CD4-positive, alpha-beta memory T cell (primary cell): Measurements from ENCODE around the gene COL16A1. TPM values are rescaled to one million over a fixed set of nuclear protein-coding genes. Genes with fewer than 3 reads are reported as not detected.
A peak's percentile ranks its signal among the peaks of the same experiment; 100 is the strongest.

Experiments used
- CTCF ChIA-PET: fragments of 350-600 bp; sonication (Branson Sonifier 250); formaldehyde crosslinking; loops from one replicate; lab custom pipeline; 2021; ENCODE audit warnings: inconsistent platforms; ENCODE audit not compliant: partially characterized antibody; lab: Charles Lee
- POLR2A ChIA-PET: fragments of 350-600 bp; sonication (Branson Sonifier 250); formaldehyde crosslinking; loops from one replicate; lab custom pipeline; 2021; ENCODE audit not compliant: partially characterized antibody; lab: Charles Lee
- DNase-seq, 5 donors: peaks; one replicate each; pipeline versions ENCODE4 v3.0.0 to v3.0.0-alpha.2; 2020 to 2022; ENCODE audit warnings: mixed read lengths in 1 of 5
- H3K27ac ChIP-seq: one replicate; pipeline ENCODE4 v1.7.0; 2013; ENCODE audit warnings: low read depth, low read length
- H3K27me3 ChIP-seq: 2 replicates; pipeline ENCODE4 v1.7.0; 2013; ENCODE audit warnings: mild to moderate bottlenecking, low read length, moderate library complexity; ENCODE audit not compliant: insufficient read depth
- H3K36me3 ChIP-seq: 2 replicates; pipeline ENCODE4 v1.7.0; 2013; ENCODE audit warnings: mild to moderate bottlenecking, low read length, moderate library complexity; ENCODE audit not compliant: insufficient read depth
- H3K4me1 ChIP-seq: 2 replicates; pipeline ENCODE4 v1.7.0; 2013; ENCODE audit warnings: mild to moderate bottlenecking, low read length, moderate library complexity; ENCODE audit not compliant: insufficient read depth
- H3K4me3 ChIP-seq, 2 donors: one replicate each; pipeline ENCODE4 v1.7.0; 2013; ENCODE audit warnings: low read length in 2 of 2, mild to moderate bottlenecking in 1 of 2
- H3K9me3 ChIP-seq, 2 donors: one replicate each; pipeline ENCODE4 v1.7.0; 2013; ENCODE audit warnings: low read length in 2 of 2, control low read depth in 1 of 2; ENCODE audit not compliant: control insufficient read depth in 1 of 2
- H3K27ac Mint-ChIP-seq, 7 donors: one replicate each; pipeline ENCODE4 v1.8.0; 2020 to 2021; ENCODE audit warnings: mixed read lengths in 7 of 7, mild to moderate bottlenecking in 6 of 7, inconsistent platforms in 3 of 7, moderate library complexity in 3 of 7
- H3K27me3 Mint-ChIP-seq, 2 donors: one replicate each; pipeline ENCODE4 v1.8.0; 2020 to 2021; ENCODE audit warnings: mixed read lengths in 2 of 2
- H3K36me3 Mint-ChIP-seq, 2 donors: one replicate each; pipeline ENCODE4 v1.8.0; 2020 to 2021; ENCODE audit warnings: mixed read lengths in 2 of 2, inconsistent platforms in 1 of 2, mild to moderate bottlenecking in 1 of 2
- H3K4me1 Mint-ChIP-seq, 4 donors: one replicate each; pipeline ENCODE4 v1.8.0; 2020 to 2021; ENCODE audit warnings: mixed read lengths in 4 of 4, mild to moderate bottlenecking in 1 of 4
- H3K4me3 Mint-ChIP-seq, 8 donors: one replicate each; pipeline ENCODE4 v1.8.0; 2020 to 2021; ENCODE audit warnings: mixed read lengths in 8 of 8, mild to moderate bottlenecking in 7 of 8, moderate library complexity in 6 of 8, inconsistent platforms in 3 of 8
- H3K9me3 Mint-ChIP-seq, 8 donors: one replicate each; pipeline ENCODE4 v1.8.0; 2020 to 2021; ENCODE audit warnings: mixed read lengths in 8 of 8, mild to moderate bottlenecking in 5 of 8, inconsistent platforms in 3 of 8, moderate library complexity in 1 of 8
- intact Hi-C: fragments of 100-400 bp; cut with micrococcal nuclease; formaldehyde crosslinking; loops from one replicate; pipeline ENCODE4 v1.15.1; 2023
- polyA plus RNA-seq, 2 donors: library from polyadenylated mRNA; unstranded; fragments of 300-500 nt; fragmentation: Illumina TruSeq; gene quantifications; one replicate each; pipeline ENCODE4 v1.2.3, GENCODE V29; 2021
- total RNA-seq, 2 experiments: library from RNA; stranded (reverse); gene quantifications; one replicate each; pipeline ENCODE4 v1.2.3, GENCODE V29; 2021

Gene COL16A1
- total and polyA plus RNA-seq, 4 experiments from 2014 or later, result not detected

DNA sequence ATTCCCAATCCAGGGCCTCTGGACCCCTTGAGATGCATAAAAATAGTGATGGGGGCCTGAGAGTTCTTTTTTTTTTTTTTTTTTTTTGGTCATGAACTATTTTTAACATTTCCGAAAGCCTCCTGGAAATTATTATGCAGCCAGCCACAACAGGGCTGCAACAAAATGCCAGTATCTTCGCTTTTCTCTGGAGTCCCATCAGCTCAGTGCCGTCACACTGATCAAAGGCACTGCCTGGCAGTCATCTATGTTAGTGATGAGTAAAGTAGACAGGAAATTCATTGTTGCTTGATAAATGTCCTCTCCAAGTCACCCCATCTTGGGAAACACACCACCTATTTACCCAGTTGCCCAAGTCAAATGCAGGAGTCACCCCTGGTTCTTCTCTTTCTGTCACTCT, 43.9 kb downstream of the COL16A1 start:
- Histone ChIP-seq H3K9me3 (no peaks in the 10 kb centered on the region), H3K4me3 (no peak overlapping the region), H3K27ac (no peak overlapping the region), H3K36me3 (no peaks in the 10 kb centered on the region), H3K4me1 (no peaks in the 10 kb centered on the region), H3K27me3 (no peaks in the 10 kb centered on the region)
- Mint-ChIP-seq H3K36me3 (no peaks in the 10 kb centered on the region), H3K27ac (no peak overlapping the region), H3K4me1 (no peaks in the 10 kb centered on the region), H3K27me3 (peaks cover 6 to 12% of the 10 kb centered on the region in 2 donors), H3K9me3 (no peaks in the 10 kb centered on the region), H3K4me3 (no peak overlapping the region)
- POLR2A ChIA-PET, result no interaction called here
- CTCF ChIA-PET, result interaction anchor here (7.5 kb wide), 1 partner anchor 130 kb away, joined by 126 read pairs; no protein-coding TSS in a partner anchor
- no peak for DNase-seq
- intact Hi-C loops, result loop anchor here (5.0 kb wide), 1 partner anchor 752 kb away; no protein-coding TSS in a partner anchor

DNA sequence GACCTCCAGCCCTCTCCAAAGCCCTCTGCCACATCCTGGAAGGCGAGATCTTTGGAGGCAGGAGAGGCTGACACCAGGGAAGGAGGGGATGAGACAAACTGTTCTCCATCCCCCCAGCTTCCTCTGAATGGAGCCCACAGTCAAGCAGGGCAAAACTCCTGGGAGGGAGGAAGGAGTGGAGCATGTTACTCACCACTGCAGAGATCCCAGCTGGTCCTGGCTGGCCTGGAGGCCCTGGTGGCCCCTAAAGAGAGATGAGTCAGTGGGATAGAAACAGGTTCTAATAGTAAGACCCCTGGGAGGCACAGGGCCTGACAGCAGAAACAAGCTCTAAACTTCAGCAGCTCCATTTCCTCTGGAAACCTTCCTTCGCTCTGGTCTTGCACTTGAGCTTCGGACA, 45.1 kb downstream of the COL16A1 start:
- intact Hi-C loops, result no loop called here
- DNase-seq, result no peak
- CTCF ChIA-PET, result no interaction called here
- Histone ChIP-seq H3K36me3 (no peaks in the 10 kb centered on the region), H3K27ac (no peak overlapping the region), H3K27me3 (no peaks in the 10 kb centered on the region), H3K4me3 (no peak overlapping the region), H3K4me1 (no peaks in the 10 kb centered on the region), H3K9me3 (no peaks in the 10 kb centered on the region)
- Mint-ChIP-seq H3K9me3 (no peaks in the 10 kb centered on the region), H3K36me3 (no peaks in the 10 kb centered on the region), H3K27ac (no peak overlapping the region), H3K4me1 (no peaks in the 10 kb centered on the region), H3K27me3 (peaks cover 5 to 10% of the 10 kb centered on the region in 2 donors), H3K4me3 (no peak overlapping the region)
- POLR2A ChIA-PET, result no interaction called here

DNA sequence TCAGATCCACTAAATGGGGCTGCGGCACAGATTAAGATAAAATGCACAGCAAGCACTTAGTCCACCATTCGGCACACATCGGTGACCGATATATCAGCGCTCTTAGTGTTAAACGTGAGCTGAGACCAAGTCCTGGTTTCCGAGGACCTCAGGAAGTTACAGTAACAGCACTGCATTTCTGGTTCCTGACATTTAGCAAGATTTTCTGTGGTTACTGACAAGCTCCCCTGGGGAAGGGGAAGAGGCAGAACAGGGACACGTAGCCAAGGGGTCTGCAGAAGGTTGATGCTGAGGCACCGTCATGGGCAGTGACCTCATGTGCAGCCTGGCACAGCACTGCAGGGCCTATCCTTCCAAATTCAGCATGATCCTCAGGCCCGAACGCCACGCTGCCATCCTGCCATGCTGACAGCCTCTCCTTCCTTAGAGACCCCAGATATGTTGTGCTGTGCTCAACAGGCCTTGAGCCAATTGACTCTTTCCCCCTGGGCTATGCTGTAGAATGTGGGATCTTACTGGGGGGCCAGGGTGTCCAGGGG, 45.8 kb downstream of the COL16A1 start:
- ChIA-PET CTCF (no interaction called here), POLR2A (no interaction called here)
- H3K4me1 Mint-ChIP-seq, result no peaks in the 10 kb centered on the region
- H3K9me3 ChIP-seq, result no peaks in the 10 kb centered on the region
- H3K36me3 Mint-ChIP-seq, result no peaks in the 10 kb centered on the region
- no peak overlapping the region for H3K27ac ChIP-seq
- peaks cover 3 to 6% of the 10 kb centered on the region in 2 donors for H3K27me3 Mint-ChIP-seq
- DNase-seq, result no peak
- no peaks in the 10 kb centered on the region for H3K9me3 Mint-ChIP-seq
- intact Hi-C loops, result no loop called here
- no peaks in the 10 kb centered on the region for H3K27me3 ChIP-seq
- H3K4me1 ChIP-seq, result no peaks in the 10 kb centered on the region
- H3K36me3 ChIP-seq, result no peaks in the 10 kb centered on the region
- H3K4me3 ChIP-seq, result no peak overlapping the region
- H3K4me3 Mint-ChIP-seq, result no peak overlapping the region
- no peak overlapping the region for H3K27ac Mint-ChIP-seq

DNA sequence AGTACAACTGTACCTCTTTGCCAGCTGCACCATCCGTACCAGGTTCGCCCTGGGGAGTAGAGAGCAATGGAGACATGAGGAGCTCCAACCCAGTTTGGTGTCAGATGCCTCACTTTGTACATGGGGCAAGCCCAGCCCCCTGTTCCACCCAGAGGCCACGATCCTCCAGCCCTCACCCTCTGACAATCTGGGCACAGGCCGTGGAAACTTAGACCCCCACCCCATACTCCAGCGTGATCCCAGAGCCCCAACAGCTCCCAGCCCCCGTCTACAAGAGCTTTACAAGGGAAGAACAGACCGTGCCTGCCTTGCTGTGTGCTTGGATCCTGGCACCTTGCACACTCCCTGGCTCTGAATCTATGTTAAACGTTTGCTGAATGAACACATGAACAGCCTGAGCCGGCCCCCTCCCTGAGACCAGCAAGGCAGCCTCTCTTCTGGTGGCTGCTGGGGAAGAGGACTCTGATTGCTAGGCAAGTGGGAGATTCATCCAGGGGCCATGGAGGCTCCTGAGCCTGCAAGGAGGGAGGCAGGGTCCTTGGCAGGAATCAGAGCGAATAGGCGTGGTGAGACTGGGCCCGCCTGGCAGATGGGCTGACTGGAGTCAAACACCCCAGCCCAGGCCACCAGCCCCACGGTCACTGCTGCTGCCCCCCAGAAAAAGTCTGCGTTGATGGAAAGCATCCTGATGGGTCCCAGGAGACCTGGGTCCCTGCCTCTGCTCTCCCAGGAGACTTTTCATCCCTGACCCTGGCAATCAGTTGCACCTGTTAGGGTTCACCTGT, 46.6 kb downstream of the COL16A1 start:
- Histone ChIP-seq H3K9me3 (no peaks in the 10 kb centered on the region), H3K4me1 (no peaks in the 10 kb centered on the region), H3K27me3 (no peaks in the 10 kb centered on the region), H3K27ac (no peak overlapping the region), H3K36me3 (no peaks in the 10 kb centered on the region), H3K4me3 (no peak overlapping the region)
- POLR2A ChIA-PET, result no interaction called here
- CTCF ChIA-PET, result no interaction called here
- H3K27ac Mint-ChIP-seq, result peak overlapping the region in 1 of 7 donors; percentile 53
- DNase-seq, result peak in 1 of 5 donors; percentile 17
- H3K9me3 Mint-ChIP-seq, result no peaks in the 10 kb centered on the region
- H3K4me1 Mint-ChIP-seq, result no peaks in the 10 kb centered on the region
- H3K27me3 Mint-ChIP-seq, result peaks cover 2 to 6% of the 10 kb centered on the region in 2 donors
- H3K36me3 Mint-ChIP-seq, result no peaks in the 10 kb centered on the region
- no peak overlapping the region for H3K4me3 Mint-ChIP-seq
- intact Hi-C loops, result no loop called here

DNA sequence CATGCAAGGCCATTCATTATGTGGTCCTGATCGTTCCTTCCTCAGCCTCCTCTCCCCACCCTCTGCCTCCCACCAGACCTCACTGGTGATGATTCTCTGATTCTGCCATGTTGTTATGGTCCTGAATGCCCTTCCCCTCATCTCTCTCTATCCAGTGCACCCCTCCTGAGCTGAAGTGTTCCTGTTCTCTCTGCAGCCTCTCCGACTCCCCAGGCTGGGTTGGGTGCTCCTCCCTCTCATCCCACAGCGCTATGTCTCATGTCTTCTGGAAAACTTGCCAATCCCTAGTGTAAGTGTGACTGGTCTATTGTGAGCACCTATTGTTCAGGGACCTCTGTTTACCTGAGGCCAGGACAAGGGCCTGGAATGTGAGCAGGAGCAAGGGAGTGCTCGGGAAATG, 48.1 kb downstream of the COL16A1 start:
- Histone ChIP-seq H3K36me3 (no peaks in the 10 kb centered on the region), H3K27me3 (no peaks in the 10 kb centered on the region), H3K4me3 (no peak overlapping the region), H3K27ac (no peak overlapping the region), H3K4me1 (no peaks in the 10 kb centered on the region), H3K9me3 (no peaks in the 10 kb centered on the region)
- DNase-seq, result peak in 1 of 5 donors; percentile 10
- H3K27ac Mint-ChIP-seq, result no peak overlapping the region
- intact Hi-C loops, result no loop called here
- H3K4me1 Mint-ChIP-seq, result no peaks in the 10 kb centered on the region
- H3K4me3 Mint-ChIP-seq, result no peak overlapping the region
- H3K36me3 Mint-ChIP-seq, result no peaks in the 10 kb centered on the region
- H3K9me3 Mint-ChIP-seq, result no peaks in the 10 kb centered on the region
- ChIA-PET CTCF (no interaction called here), POLR2A (no interaction called here)
- H3K27me3 Mint-ChIP-seq, result peaks cover 2 to 6% of the 10 kb centered on the region in 2 donors

DNA sequence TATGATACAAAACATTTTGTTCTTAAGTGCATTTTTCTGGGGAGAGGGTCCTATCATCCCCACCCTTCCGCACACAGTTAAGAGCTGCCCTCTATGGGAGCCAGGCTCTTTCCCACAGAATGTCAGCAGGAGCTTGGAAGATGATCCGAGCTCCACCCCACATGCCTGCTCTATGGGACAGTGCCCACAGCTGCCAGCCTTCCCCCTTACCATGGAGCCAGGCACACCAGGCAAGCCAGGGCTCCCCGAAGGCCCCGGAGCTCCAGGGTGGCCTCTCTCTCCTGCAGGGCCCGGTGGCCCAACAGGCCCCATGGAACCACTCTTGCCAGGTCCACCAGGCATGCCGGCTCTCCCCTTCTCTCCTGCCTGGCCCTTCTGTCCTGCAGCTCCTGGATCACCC, 48.7 kb downstream of the COL16A1 start:
- H3K4me1 Mint-ChIP-seq, result no peaks in the 10 kb centered on the region
- H3K36me3 Mint-ChIP-seq, result no peaks in the 10 kb centered on the region
- Histone ChIP-seq H3K4me1 (no peaks in the 10 kb centered on the region), H3K27ac (no peak overlapping the region), H3K27me3 (no peaks in the 10 kb centered on the region), H3K4me3 (no peak overlapping the region), H3K36me3 (no peaks in the 10 kb centered on the region), H3K9me3 (no peaks in the 10 kb centered on the region)
- H3K27ac Mint-ChIP-seq, result peak overlapping the region in 2 of 7 donors; percentile 22 to 43
- peak in 1 of 5 donors; percentile 23 for DNase-seq
- intact Hi-C loops, result no loop called here
- ChIA-PET CTCF (no interaction called here), POLR2A (interaction anchor here (0.9 kb wide), 1 partner anchor 10 kb away, joined by 3 read pairs; the partner anchor contains the start of gene PEF1)
- H3K4me3 Mint-ChIP-seq, result no peak overlapping the region
- H3K27me3 Mint-ChIP-seq, result peaks cover 2 to 6% of the 10 kb centered on the region in 2 donors
- H3K9me3 Mint-ChIP-seq, result no peaks in the 10 kb centered on the region

DNA sequence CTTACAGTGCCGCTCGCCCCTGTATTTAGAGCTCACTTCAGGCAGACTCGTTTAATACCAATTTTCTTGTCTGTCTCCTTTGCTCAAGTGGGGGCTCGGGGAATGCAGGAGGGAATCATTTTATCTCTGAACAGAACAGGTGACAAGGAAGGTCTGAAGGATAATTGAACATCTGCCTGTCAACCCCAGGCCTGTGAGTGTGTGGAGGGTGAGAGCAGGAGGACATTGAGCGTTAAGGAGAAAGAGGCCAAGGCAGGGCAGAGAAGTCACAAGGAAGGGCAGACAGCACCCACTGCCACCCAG, 49.4 kb downstream of the COL16A1 start:
- Mint-ChIP-seq H3K36me3 (no peaks in the 10 kb centered on the region), H3K4me1 (no peaks in the 10 kb centered on the region), H3K9me3 (no peaks in the 10 kb centered on the region), H3K27ac (peak overlapping the region in 2 of 7 donors; percentile 6 to 14), H3K4me3 (no peak overlapping the region), H3K27me3 (peaks cover 2 to 6% of the 10 kb centered on the region in 2 donors)
- intact Hi-C loops, result no loop called here
- H3K27ac ChIP-seq, result no peak overlapping the region
- no peaks in the 10 kb centered on the region for H3K9me3 ChIP-seq
- H3K4me3 ChIP-seq, result no peak overlapping the region
- H3K4me1 ChIP-seq, result no peaks in the 10 kb centered on the region
- H3K27me3 ChIP-seq, result no peaks in the 10 kb centered on the region
- ChIA-PET CTCF (no interaction called here), POLR2A (interaction anchor here (0.9 kb wide), 1 partner anchor 10 kb away, joined by 3 read pairs; the partner anchor contains the start of gene PEF1)
- DNase-seq, result peak in 1 of 5 donors; percentile 11
- no peaks in the 10 kb centered on the region for H3K36me3 ChIP-seq
